SK-N-SH treated with all-trans-retinoic acid at 6 μM for 48 hours (cell line): ENCODE data around the gene CDX2.

Experiments used
- ARNTL ChIP-seq: fragments of 450-650 bp; formaldehyde crosslinking; IDR thresholded peaks from 2 replicates; pipeline ENCODE4 v1.5.0; 2020; ENCODE audit warnings: low read depth, mild to moderate bottlenecking, moderate library complexity, borderline replicate concordance
- BACH2 ChIP-seq: fragments of 250-450 bp; sonication (Bioruptor Pico); IDR thresholded peaks from 2 replicates; pipeline ENCODE4 v1.9.0; 2021; ENCODE audit warnings: mild to moderate bottlenecking, borderline replicate concordance
- CSDC2 ChIP-seq: fragments of 250-450 bp; sonication (Bioruptor Pico); IDR thresholded peaks from 2 replicates; pipeline ENCODE4 v1.5.0; 2020; ENCODE audit warnings: mild to moderate bottlenecking, moderate library complexity
- GLIS3 ChIP-seq: fragments of 250-450 bp; sonication (Bioruptor Pico); IDR thresholded peaks from 2 replicates; pipeline ENCODE4 v1.5.0; 2020; ENCODE audit warnings: mild to moderate bottlenecking, moderate library complexity
- PATZ1 ChIP-seq: fragments of 250-450 bp; sonication (Bioruptor Pico); IDR thresholded peaks from 2 replicates; pipeline ENCODE4 v1.8.0; 2020; ENCODE audit warnings: mild to moderate bottlenecking, moderate library complexity, borderline replicate concordance
- PPARA ChIP-seq: fragments of 250-450 bp; sonication (Bioruptor Pico); IDR thresholded peaks from 2 replicates; pipeline ENCODE4 v1.5.0; 2020; ENCODE audit warnings: mild to moderate bottlenecking, borderline replicate concordance
- SNAI2 ChIP-seq: fragments of 250-450 bp; sonication (Bioruptor Pico); IDR thresholded peaks from 2 replicates; pipeline ENCODE4 v1.5.0; 2020; ENCODE audit warnings: mild to moderate bottlenecking, moderate library complexity
- TOX ChIP-seq: fragments of 250-450 bp; sonication (Bioruptor Pico); IDR thresholded peaks from 2 replicates; pipeline ENCODE4 v1.8.0; 2021; ENCODE audit warnings: mild to moderate bottlenecking, moderate library complexity, borderline replicate concordance
- ZC3H10 ChIP-seq: fragments of 250-450 bp; sonication (Bioruptor Pico); IDR thresholded peaks from 2 replicates; pipeline ENCODE4 v1.5.1; 2021; ENCODE audit warnings: mild to moderate bottlenecking, moderate library complexity
- ZFP30 ChIP-seq: fragments of 450-650 bp; formaldehyde crosslinking; IDR thresholded peaks from 2 replicates; pipeline ENCODE4 v1.5.0; 2022; ENCODE audit warnings: mild to moderate bottlenecking, moderate library complexity

- TF ChIP-seq PATZ1 (CRISPR knock-in tag) (no peak), ZFP30 (no peak), TOX (CRISPR knock-in tag) (no peak), ZC3H10 (CRISPR knock-in tag) (no peak), SNAI2 (CRISPR knock-in tag) (no peak), CSDC2 (CRISPR knock-in tag) (no peak), ARNTL (CRISPR knock-in tag) (no peak), GLIS3 (no peak), PPARA (CRISPR knock-in tag) (no peak), BACH2 (no peak)
These were observed 8.6 kb upstream of the CDX2 start for GRCh38 chr13:27977476-27978300.
